ENCODE data around the gene STEAP4.

Gene STEAP4

GRCh38 chr7:88306590-88307048 lies at the start of gene STEAP4:
Gene STEAP4 (minus strand): TSS chr7:88306894. CDS start chr7:88284269, 22,625 bp downstream.
- DNase-seq (ENCODE audit: low read depth): no peak

DNA sequence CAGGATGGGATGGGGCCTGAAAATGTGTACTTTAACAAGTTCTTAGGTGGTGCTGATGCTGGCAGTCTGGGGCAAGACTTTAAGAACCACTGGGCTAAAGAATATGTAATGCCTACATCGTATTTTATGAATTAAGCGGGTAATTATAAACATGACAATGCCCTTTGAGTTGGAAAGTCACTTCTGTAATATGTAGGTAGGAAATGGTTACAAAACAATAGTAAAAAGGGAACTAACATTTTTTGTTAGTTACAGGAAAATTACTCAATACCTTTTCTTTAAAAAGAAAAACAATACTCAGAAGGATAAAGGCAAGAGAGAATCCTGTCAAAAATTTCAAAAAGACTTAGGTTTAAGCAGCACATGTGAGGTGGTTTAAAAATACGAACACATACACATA lies 48.3 kb upstream of the STEAP4 start:
- DNase-seq (ENCODE audit: low read depth): no peak

DNA sequence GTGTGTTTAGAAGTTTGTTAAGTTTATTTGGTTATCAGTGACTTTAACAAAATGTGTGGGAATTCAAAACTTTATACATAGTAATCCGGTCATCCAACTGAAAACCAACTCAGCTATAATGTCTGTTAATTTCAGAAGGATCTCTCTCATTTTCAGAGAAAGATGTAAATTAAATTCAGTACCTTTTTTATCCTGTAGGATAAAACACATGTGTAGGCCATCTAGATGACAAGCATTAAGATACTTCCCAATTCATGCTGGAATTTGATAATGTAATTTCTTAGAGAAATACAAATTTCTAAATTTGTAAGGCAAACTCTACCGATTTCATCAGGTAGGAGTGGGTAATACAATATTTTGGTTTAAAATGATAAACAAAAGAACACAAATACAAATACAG lies 43.4 kb upstream of the STEAP4 start:
- no peak for DNase-seq (ENCODE audit: low read depth)

GRCh38 chr7:88347517-88347916 lies 40.8 kb upstream of the STEAP4 start:
- DNase-seq (ENCODE audit: low read depth): no peak

- DNase-seq (ENCODE audit: low read depth): no peak
These were observed 40.4 kb upstream of the STEAP4 start for GRCh38 chr7:88347090-88347489.

DNA sequence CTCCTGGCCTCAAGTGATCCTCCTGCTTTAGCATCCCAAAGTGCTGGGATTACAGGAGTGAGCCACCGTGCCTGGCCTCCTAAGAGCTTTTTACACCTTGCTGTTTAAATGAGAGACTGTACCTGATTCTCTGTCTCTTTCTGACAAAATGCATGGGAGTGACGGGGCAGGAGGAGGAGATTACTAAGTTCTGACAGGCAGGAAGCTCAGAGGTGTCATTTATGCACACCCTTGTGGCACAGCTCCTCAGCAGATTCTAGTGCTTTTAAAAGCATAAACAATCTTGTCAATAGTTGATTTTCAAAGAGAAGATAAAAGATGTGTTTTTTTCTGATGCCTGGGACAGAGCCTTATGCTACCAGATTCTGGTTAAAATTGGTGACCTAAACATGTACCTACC lies 39.7 kb upstream of the STEAP4 start:
- DNase-seq (ENCODE audit: low read depth): no peak

- no peak for DNase-seq (ENCODE audit: low read depth)
These were observed 38.5 kb upstream of the STEAP4 start for GRCh38 chr7:88344956-88345832.

- no peak for DNase-seq (ENCODE audit: low read depth)
These were observed 37.6 kb upstream of the STEAP4 start for GRCh38 chr7:88344271-88344670.

DNA sequence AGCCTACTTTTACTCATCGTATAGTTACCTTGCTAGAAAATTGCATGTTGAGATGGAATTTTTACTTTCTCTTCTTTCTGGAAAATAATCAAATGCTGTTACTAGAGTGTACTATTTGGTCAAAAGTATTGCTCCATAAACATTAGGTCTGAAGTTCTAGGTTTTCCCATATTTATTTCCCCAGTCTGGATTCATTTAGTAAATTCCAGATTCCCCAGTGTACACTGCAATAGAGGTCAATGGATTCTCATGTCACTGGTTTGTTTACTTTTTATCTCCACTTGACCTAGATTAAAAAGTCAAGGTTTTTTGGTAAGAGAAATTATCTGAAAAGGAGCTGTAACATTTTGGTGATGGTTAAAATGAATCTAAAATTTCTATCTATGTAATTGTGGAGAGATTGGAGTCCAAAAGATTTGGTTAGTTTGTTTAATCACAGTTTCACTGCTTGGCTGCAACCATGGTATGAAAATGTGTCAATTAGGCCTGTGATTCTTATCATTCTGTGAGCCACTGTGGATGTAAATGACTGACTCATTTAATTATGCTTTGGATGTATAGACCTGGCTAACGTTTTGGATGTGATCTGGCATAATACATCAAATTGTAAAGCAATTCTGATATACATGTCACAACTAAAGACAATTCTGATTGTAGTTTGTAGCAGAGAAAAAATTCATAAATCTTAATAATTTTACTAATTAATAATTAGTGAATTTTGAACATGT lies 32.7 kb upstream of the STEAP4 start:
- no peak for DNase-seq (ENCODE audit: low read depth)

DNA sequence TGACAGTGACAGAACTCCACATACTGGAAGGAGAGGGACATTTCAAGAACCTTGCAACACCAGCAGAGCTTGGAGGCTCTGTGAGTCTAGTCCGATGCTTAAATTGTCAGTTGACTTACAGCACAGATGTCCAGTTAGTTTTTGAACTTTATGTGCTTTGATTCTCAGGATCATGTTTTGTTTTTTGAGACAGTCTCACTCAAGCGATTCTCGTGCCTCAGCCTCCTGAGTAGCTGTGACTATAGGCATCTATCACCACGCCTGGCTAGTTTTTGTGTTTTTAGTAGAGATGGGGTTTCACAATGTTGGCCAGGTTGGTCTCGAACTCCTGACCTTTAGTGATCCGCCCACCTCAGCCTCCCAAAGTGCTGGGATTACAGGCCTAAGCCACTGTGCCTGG lies 31.8 kb upstream of the STEAP4 start:
- no peak for DNase-seq (ENCODE audit: low read depth)

GRCh38 chr7:88337572-88337971 lies 30.9 kb upstream of the STEAP4 start:
- no peak for DNase-seq (ENCODE audit: low read depth)

DNA sequence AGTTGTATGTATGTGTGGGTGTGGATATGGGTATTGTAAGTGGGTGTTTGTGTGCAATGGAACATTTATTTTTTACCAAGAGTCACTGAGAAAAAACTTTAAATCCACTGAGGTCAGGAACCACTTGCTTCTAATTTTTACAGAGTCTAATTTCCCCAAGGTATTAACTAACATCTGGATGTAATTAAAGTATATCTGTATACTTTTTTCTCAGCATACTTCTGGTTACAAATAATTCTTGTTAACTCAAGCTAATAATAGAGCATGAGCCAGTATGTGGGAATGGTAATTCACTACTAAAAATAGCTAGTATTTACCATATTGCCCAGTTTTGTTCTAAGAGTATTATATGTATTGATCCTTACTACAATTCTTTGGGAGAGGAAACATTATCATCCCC lies 24.6 kb upstream of the STEAP4 start:
- no peak for DNase-seq (ENCODE audit: low read depth)

GRCh38 chr7:88329532-88330463 lies 23.1 kb upstream of the STEAP4 start:
- no peak for DNase-seq (ENCODE audit: low read depth)

- no peak for DNase-seq (ENCODE audit: low read depth)
These were observed 22.1 kb upstream of the STEAP4 start for GRCh38 chr7:88328787-88329186.

GRCh38 chr7:88324699-88325098 lies 18.0 kb upstream of the STEAP4 start:
- DNase-seq (ENCODE audit: low read depth): no peak

- no peak for DNase-seq (ENCODE audit: low read depth)
These were observed 15.5 kb upstream of the STEAP4 start for GRCh38 chr7:88322151-88322550.

GRCh38 chr7:88321694-88322093 lies 15.0 kb upstream of the STEAP4 start:
- no peak for DNase-seq (ENCODE audit: low read depth)

- no peak for DNase-seq (ENCODE audit: low read depth)
These were observed 11.5 kb upstream of the STEAP4 start for GRCh38 chr7:88318196-88318595.

DNA sequence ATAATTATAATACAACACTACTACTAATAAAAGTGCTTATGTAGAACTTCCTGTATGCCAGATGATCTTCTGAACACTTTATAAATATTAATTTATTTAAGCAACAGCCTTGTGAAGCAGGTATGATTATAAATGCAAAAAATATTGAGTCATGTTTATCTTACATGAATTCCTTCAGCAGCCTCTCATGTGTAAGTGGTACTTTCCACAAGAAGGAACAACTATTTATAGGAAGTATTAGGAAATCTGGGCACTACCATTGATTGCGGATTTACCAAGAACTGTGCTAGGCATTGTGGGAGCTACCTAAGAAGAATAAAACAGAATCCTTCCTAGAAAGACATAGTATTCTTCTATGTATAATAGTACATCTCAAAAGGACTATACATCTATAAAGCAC lies 10.7 kb upstream of the STEAP4 start:
- DNase-seq (ENCODE audit: low read depth): no peak

- no peak for DNase-seq (ENCODE audit: low read depth)
These were observed 9.8 kb upstream of the STEAP4 start for GRCh38 chr7:88316456-88316855.

- no peak for DNase-seq (ENCODE audit: low read depth)
These were observed 8.8 kb upstream of the STEAP4 start for GRCh38 chr7:88315522-88315921.

DNA sequence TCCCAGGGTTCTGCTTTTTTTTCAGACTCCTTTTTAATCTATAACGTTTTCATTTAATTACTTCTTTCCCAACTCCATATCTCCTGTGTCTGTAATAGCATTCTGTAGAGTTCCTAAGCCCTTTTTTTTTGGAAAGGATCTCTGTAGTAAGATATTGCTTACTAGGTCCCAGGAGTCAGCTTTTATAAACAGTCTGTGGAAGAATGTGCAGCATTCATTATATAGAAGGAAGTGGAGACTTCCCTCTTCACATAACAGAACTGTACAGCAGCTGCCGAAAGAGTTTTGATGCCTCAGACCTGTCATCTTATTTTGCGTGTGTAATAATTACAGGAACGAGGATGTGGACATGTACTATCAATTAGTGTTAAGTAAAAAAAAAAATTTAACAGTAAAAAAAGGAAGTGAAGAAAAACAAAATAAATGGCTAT lies 7.4 kb upstream of the STEAP4 start:
- no peak for DNase-seq (ENCODE audit: low read depth)

Data from stimulated activated CD8-positive, alpha-beta memory T cell treated with anti-CD3 and anti-CD28 coated beads, Interleukin-4, amount 100 ng/mL, for 24 hours (primary cell).